K562 (cell line): ENCODE results near the gene KCNQ2. TPM values are rescaled to one million over a fixed set of nuclear protein-coding genes. Genes with fewer than 3 reads are reported as not detected.
A peak's percentile ranks its signal among the peaks of the same experiment; 100 is the strongest.

Source experiments
- ARNT ChIP-seq, 2 experiments: fragments of 450-650 bp; IDR thresholded peaks; 2 replicates each; pipeline ENCODE4 v1.6.1; 2016; ENCODE audit warnings: mild to moderate bottlenecking in 1 of 2
- CCNT2 ChIP-seq: IDR thresholded peaks from 2 replicates; pipeline ENCODE4 v1.6.1; 2011; ENCODE audit warnings: borderline replicate concordance, low read depth, mild to moderate bottlenecking, moderate library complexity, mixed read lengths, low read length; ENCODE audit not compliant: insufficient read length; ENCODE audit errors: extremely low read depth
- GABPB2 ChIP-seq: fragments of 250-450 bp; sonication (Bioruptor Pico); conservative IDR thresholded peaks from 2 replicates; pipeline ENCODE4 v1.5.1; 2021; ENCODE audit warnings: mild to moderate bottlenecking
- GTF2A2 ChIP-seq: IDR thresholded peaks from 2 replicates; pipeline ENCODE4 v1.6.1; 2016; ENCODE audit warnings: mild to moderate bottlenecking, missing genetic modification characterization, missing compliant biosample characterization
- HNRNPUL1 ChIP-seq: fragments of 200-400 bp; formaldehyde crosslinking; IDR thresholded peaks from 2 replicates; pipeline ENCODE4 v1.6.1; 2017; ENCODE audit warnings: low read length
- JUN ChIP-seq, 2 experiments: sonication (generic) in 1 of 2; formaldehyde crosslinking in 1 of 2; IDR thresholded peaks; 2 replicates each; pipeline versions ENCODE4 v1.6.1 to v1.8.0; 2012 to 2022; ENCODE audit warnings: borderline replicate concordance in 2 of 2, mild to moderate bottlenecking in 2 of 2, improper control_type of control experiment in 1 of 2, low read depth in 1 of 2, low read length in 1 of 2, missing genetic modification reagents in 1 of 2
- MAZ ChIP-seq, 2 experiments: fragments of 450-650 bp in 1 of 2; sonication (generic) in 1 of 2; formaldehyde crosslinking; IDR thresholded peaks in 1 of 2; conservative IDR thresholded peaks in 1 of 2; 2 replicates each; pipeline versions ENCODE4 v1.4.0 to v1.5.0; 2020; ENCODE audit warnings: mild to moderate bottlenecking in 1 of 2, missing genetic modification reagents in 1 of 2
- POLR3G ChIP-seq: IDR thresholded peaks from 2 replicates; pipeline ENCODE4 v1.6.1; 2011; ENCODE audit not compliant: insufficient read length, insufficient replicate concordance; ENCODE audit errors: extremely low read depth
- RB1 ChIP-seq: fragments of 450-650 bp; IDR thresholded peaks from 2 replicates; pipeline ENCODE4 v1.6.1; 2017; ENCODE audit warnings: low read depth, mild to moderate bottlenecking
- RBFOX2 ChIP-seq: fragments of 200-400 bp; formaldehyde crosslinking; IDR thresholded peaks from 2 replicates; pipeline ENCODE4 v1.6.1; 2017; ENCODE audit warnings: low read depth, mild to moderate bottlenecking, low read length, moderate library complexity
- SAFB ChIP-seq: fragments of 200-400 bp; formaldehyde crosslinking; IDR thresholded peaks from 2 replicates; pipeline ENCODE4 v1.6.1; 2017; ENCODE audit warnings: low read depth, low read length, borderline replicate concordance
- SMAD1 ChIP-seq: fragments of 150-350 bp; IDR thresholded peaks from 2 replicates; pipeline ENCODE4 v1.6.1; 2014; ENCODE audit warnings: low read length, low read depth; ENCODE audit not compliant: partially characterized antibody
- SMARCB1 ChIP-seq: IDR thresholded peaks from 2 replicates; pipeline ENCODE4 v1.6.1; 2011; ENCODE audit warnings: improper control_type of control experiment, low read depth; ENCODE audit not compliant: insufficient read length
- SMC3 ChIP-seq: conservative IDR thresholded peaks from 2 replicates; pipeline ENCODE4 v1.6.1; 2011; ENCODE audit warnings: low read depth, low read length, improper control_type of control experiment; ENCODE audit not compliant: insufficient read depth
- ZBTB1 ChIP-seq: sonication (generic); formaldehyde crosslinking; IDR thresholded peaks from 2 replicates; pipeline ENCODE4 v1.8.1; 2023; ENCODE audit warnings: missing genetic modification reagents, low read depth, mild to moderate bottlenecking, borderline replicate concordance
- ZNF175 ChIP-seq: fragments of 200-800 bp; sonication (Bioruptor generic); IDR thresholded peaks from 2 replicates; pipeline ENCODE4 v1.6.1; 2016; ENCODE audit warnings: low read depth, mild to moderate bottlenecking, missing genetic modification characterization, missing compliant biosample characterization
- ZNF586 ChIP-seq: fragments of 450-650 bp; formaldehyde crosslinking; conservative IDR thresholded peaks from 2 replicates; pipeline ENCODE4 v1.4.0; 2020; ENCODE audit warnings: mild to moderate bottlenecking, moderate library complexity
- ZNF77 ChIP-seq: fragments of 250-450 bp; sonication (Bioruptor Pico); IDR thresholded peaks from 2 replicates; pipeline ENCODE4 v1.5.0; 2020
- polyA plus RNA-seq, 8 experiments: library from polyadenylated mRNA; depleted of rRNA in 4 of 8; stranded (reverse) in 5 of 8; unstranded in 3 of 8; fragments of >200 nt; fragmentation: Nextera tagmentation in 2 of 8; fragmentation: Illumina TruSeq in 1 of 8; extraction: Ambion mirVana in 2 of 8; extraction: Trizol in 1 of 8; gene quantifications; 2 replicates each; pipeline versions ENCODE4 v1.2.1 to v1.2.3, GENCODE V29; 2011 to 2014; ENCODE audit warnings: inconsistent platforms in 1 of 8, missing spikeins in 1 of 8
- total RNA-seq, 7 experiments: library from RNA; depleted of rRNA in 6 of 7; stranded (reverse); fragments of >200 nt in 6 of 7; fragmentation: Illumina TruSeq in 2 of 7; extraction: Trizol in 2 of 7; gene quantifications; 2 replicates each; pipeline versions ENCODE4 v1.2.1 to v1.2.3, GENCODE V29; 2011 to 2021; ENCODE audit warnings: low replicate concordance in 1 of 7
- TF ChIP-seq, protein P1 (sequence below): sonication (generic); formaldehyde crosslinking; IDR thresholded peaks from 2 replicates; pipeline ENCODE4 v1.8.0; 2022; ENCODE audit warnings: missing genetic modification reagents, mild to moderate bottlenecking, moderate library complexity, borderline replicate concordance
- TF ChIP-seq, protein P2 (sequence below): fragments of 450-650 bp; IDR thresholded peaks from 2 replicates; pipeline ENCODE4 v1.6.1; 2017; ENCODE audit warnings: antibody characterized with exemption, mild to moderate bottlenecking

Gene KCNQ2
- total and polyA plus RNA-seq, 9 of the 15 experiments (the other 6 are each of a cell fraction or from before 2014, with no cell fraction given) = 0.13 to 0.16 TPM; not detected in 7

DNA sequence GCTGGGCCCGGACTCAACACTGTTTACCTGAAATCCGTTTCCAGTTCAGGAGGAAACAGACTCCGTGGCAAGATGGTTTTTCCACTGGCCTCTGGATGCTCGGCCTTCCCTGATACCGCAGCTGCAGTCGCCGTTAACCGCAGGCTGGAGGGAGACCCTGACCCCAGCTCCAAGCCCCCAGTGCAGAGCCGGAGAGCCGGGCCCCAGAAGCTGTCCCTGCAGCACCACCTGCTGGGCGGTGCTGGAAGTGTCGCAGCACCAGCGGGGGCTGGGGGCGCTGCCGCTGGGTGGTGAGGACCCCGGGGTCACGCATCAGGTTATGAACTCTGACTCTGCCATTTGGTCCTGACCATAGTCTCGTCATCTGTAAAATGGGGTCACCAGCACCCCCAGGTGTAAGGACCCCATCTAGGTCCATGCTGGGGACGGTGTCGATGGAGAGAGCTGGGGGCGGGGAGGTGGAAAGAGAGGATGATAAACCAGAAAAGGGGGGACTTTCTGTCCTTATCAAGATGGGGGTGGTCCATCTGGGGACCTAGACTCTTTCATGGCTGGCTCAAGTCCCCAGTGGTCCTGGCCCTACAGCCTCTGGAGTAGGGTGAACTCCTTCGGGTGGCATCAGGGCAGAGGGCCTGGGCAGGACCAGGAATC lies 90.5 kb downstream of the KCNQ2 start (continued):
- TF ChIP-seq HNRNPUL1 = no peak
- no peak for TF ChIP-seq RBFOX2
- no peak for TF ChIP-seq ZNF77 (CRISPR knock-in tag)
- TF ChIP-seq ZNF586 (CRISPR knock-in tag) = no peak
- TF ChIP-seq SMAD1 = no peak
- TF ChIP-seq SMARCB1 = no peak
- TF ChIP-seq JUN (IDR thresholded peaks at IDR 0.05; ENCODE audit: borderline replicate concordance, low read depth, low read length) = no peak
- no peak for TF ChIP-seq JUN (CRISPR knock-in tag; IDR thresholded peaks at IDR 0.05; ENCODE audit: borderline replicate concordance)
- TF ChIP-seq GABPB2 = no peak
- TF ChIP-seq RB1 = peak; percentile 47; the same call in 1 of the 2 replicates
- TF ChIP-seq GTF2A2 (tag) = no peak
- no peak for TF ChIP-seq ARNT (IDR thresholded peaks at IDR 0.05)
- TF ChIP-seq SAFB = no peak
- peak; percentile 33 to 75; a peak in 1 of 4 replicates for TF ChIP-seq MAZ (CRISPR knock-in tag; conservative IDR thresholded peaks at IDR 0.05 in 1 of 2, IDR thresholded peaks at IDR 0.05 in 1 of 2)
- peak; percentile 62 for TF ChIP-seq SMC3
- TF ChIP-seq, protein P1, sequence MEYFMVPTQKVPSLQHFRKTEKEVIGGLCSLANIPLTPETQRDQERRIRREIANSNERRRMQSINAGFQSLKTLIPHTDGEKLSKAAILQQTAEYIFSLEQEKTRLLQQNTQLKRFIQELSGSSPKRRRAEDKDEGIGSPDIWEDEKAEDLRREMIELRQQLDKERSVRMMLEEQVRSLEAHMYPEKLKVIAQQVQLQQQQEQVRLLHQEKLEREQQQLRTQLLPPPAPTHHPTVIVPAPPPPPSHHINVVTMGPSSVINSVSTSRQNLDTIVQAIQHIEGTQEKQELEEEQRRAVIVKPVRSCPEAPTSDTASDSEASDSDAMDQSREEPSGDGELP (CRISPR knock-in tag) = 0 out of 2 replicates have a peak, but pooled peaks have one; percentile 28
- TF ChIP-seq CCNT2 = no peak
- no peak for TF ChIP-seq POLR3G
- TF ChIP-seq ZBTB1 (CRISPR knock-in tag) = no peak
- no peak for TF ChIP-seq ZNF175 (CRISPR knock-in tag)
- TF ChIP-seq, protein P2, sequence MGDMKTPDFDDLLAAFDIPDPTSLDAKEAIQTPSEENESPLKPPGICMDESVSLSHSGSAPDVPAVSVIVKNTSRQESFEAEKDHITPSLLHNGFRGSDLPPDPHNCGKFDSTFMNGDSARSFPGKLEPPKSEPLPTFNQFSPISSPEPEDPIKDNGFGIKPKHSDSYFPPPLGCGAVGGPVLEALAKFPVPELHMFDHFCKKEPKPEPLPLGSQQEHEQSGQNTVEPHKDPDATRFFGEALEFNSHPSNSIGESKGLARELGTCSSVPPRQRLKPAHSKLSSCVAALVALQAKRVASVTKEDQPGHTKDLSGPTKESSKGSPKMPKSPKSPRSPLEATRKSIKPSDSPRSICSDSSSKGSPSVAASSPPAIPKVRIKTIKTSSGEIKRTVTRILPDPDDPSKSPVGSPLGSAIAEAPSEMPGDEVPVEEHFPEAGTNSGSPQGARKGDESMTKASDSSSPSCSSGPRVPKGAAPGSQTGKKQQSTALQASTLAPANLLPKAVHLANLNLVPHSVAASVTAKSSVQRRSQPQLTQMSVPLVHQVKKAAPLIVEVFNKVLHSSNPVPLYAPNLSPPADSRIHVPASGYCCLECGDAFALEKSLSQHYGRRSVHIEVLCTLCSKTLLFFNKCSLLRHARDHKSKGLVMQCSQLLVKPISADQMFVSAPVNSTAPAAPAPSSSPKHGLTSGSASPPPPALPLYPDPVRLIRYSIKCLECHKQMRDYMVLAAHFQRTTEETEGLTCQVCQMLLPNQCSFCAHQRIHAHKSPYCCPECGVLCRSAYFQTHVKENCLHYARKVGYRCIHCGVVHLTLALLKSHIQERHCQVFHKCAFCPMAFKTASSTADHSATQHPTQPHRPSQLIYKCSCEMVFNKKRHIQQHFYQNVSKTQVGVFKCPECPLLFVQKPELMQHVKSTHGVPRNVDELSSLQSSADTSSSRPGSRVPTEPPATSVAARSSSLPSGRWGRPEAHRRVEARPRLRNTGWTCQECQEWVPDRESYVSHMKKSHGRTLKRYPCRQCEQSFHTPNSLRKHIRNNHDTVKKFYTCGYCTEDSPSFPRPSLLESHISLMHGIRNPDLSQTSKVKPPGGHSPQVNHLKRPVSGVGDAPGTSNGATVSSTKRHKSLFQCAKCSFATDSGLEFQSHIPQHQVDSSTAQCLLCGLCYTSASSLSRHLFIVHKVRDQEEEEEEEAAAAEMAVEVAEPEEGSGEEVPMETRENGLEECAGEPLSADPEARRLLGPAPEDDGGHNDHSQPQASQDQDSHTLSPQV = no peak
